ENCODE measurements around the gene MBNL1. TPM values are rescaled to one million over a fixed set of nuclear protein-coding genes. Genes with fewer than 3 reads are reported as not detected.

The MBNL1 gene
- total and polyA plus RNA-seq, 2 of the 13 experiments (the other 11 are each of a cell fraction or from before 2014, with no cell fraction given) = 27.1 to 55.4 TPM

- TF ChIP-seq, protein P1, sequence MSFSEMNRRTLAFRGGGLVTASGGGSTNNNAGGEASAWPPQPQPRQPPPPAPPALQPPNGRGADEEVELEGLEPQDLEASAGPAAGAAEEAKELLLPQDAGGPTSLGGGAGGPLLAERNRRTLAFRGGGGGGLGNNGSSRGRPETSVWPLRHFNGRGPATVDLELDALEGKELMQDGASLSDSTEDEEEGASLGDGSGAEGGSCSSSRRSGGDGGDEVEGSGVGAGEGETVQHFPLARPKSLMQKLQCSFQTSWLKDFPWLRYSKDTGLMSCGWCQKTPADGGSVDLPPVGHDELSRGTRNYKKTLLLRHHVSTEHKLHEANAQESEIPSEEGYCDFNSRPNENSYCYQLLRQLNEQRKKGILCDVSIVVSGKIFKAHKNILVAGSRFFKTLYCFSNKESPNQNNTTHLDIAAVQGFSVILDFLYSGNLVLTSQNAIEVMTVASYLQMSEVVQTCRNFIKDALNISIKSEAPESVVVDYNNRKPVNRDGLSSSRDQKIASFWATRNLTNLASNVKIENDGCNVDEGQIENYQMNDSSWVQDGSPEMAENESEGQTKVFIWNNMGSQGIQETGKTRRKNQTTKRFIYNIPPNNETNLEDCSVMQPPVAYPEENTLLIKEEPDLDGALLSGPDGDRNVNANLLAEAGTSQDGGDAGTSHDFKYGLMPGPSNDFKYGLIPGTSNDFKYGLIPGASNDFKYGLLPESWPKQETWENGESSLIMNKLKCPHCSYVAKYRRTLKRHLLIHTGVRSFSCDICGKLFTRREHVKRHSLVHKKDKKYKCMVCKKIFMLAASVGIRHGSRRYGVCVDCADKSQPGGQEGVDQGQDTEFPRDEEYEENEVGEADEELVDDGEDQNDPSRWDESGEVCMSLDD (CRISPR knock-in tag; IDR thresholded peaks at IDR 0.05; ENCODE audit: borderline replicate concordance) = no peak
These were observed 27.7 kb downstream of the MBNL1 start (continued) for GRCh38 chr3:152296382-152296781.

DNA sequence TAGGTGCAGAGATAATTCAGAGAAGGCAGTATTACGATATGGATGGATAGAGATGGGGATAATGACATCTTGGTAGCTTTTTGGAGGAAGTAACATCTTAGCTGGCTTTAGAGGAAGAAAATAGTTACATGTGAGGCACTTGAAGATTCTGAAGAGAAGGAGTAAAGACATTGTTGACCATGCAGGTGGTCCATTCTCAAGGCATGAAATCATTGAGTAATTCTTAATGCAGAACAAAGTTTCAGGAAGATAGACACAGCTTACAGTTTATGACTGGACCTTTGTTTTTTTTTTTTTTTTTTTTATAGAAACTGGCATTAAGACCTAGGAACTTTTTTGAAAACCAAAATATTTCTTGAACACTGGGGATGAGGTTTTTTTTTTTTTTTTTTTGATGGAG, 28.2 kb downstream of the MBNL1 start:
- no peak for FAIRE-seq
- POLR2A ChIA-PET = no interaction called here
- H3K27ac ChIP-seq (ENCODE audit: extremely low read length, insufficient read depth, low read length) = no peak overlapping the region
- 96% methylated on average over 1 of the region's 1 CpG for WGBS (ENCODE audit: low lambda C conversion rate)
- H3K4me3 ChIP-seq (replicated peaks in 1 of 3; ENCODE audit: insufficient read depth in 1 of 3, low read depth in 2 of 3, low read length in 3 of 3) = no peak overlapping the region
- intact Hi-C loops (cut with micrococcal nuclease; ENCODE audit: unreplicated experiment) = no loop called here
- H2AFZ ChIP-seq (ENCODE audit: low read length) = no peak overlapping the region
- no peak for ATAC-seq
- H3K9ac ChIP-seq (ENCODE audit: insufficient read depth, low read depth, low read length) = no peak overlapping the region
- in situ Hi-C loops (cut with HindIII; ENCODE audit: extremely low pct_ligation_motif_present, low pct_unique_long_range_greater_than_20kb) = no loop called here
- TF ChIP-seq ZNF652 (CRISPR knock-in tag; IDR thresholded peaks at IDR 0.05; ENCODE audit: borderline replicate concordance, low read depth) (no peak), ZFP1 (CRISPR knock-in tag; IDR thresholded peaks at IDR 0.05) (no peak), RBM22 (optimal IDR thresholded peaks at IDR 0.05; ENCODE audit: low read length) (no peak), CAMTA2 (CRISPR knock-in tag; IDR thresholded peaks at IDR 0.05; ENCODE audit: borderline replicate concordance) (no peak), NFYC (CRISPR knock-in tag; IDR thresholded peaks at IDR 0.05) (no peak), TBL1XR1 (IDR thresholded peaks at IDR 0.05; ENCODE audit: borderline replicate concordance, low read length, partially characterized antibody) (no peak), ZNF724P (CRISPR knock-in tag; IDR thresholded peaks at IDR 0.05; ENCODE audit: borderline replicate concordance) (no peak)
- TF ChIP-seq, protein P2, sequence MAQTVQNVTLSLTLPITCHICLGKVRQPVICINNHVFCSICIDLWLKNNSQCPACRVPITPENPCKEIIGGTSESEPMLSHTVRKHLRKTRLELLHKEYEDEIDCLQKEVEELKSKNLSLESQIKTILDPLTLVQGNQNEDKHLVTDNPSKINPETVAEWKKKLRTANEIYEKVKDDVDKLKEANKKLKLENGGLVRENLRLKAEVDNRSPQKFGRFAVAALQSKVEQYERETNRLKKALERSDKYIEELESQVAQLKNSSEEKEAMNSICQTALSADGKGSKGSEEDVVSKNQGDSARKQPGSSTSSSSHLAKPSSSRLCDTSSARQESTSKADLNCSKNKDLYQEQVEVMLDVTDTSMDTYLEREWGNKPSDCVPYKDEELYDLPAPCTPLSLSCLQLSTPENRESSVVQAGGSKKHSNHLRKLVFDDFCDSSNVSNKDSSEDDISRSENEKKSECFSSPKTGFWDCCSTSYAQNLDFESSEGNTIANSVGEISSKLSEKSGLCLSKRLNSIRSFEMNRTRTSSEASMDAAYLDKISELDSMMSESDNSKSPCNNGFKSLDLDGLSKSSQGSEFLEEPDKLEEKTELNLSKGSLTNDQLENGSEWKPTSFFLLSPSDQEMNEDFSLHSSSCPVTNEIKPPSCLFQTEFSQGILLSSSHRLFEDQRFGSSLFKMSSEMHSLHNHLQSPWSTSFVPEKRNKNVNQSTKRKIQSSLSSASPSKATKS (CRISPR knock-in tag; IDR thresholded peaks at IDR 0.05) = no peak
- DNase-seq (ENCODE audit: low spot score) = no peak
- no peaks in the 10 kb centered on the region; the same call in 1 of the 2 replicates for H4K20me1 ChIP-seq (ENCODE audit: insufficient read depth, low read length)
- H3K36me3 ChIP-seq (replicated peaks in 1 of 2; ENCODE audit: control insufficient read depth in 1 of 2, insufficient read depth in 2 of 2, low read length in 2 of 2) = peaks cover 1 to 3% of the 10 kb centered on the region in 2 experiments; a peak in 1 of 5 replicates
- H3K79me2 ChIP-seq (ENCODE audit: insufficient read depth, low read length) = peaks cover 87% of the 10 kb centered on the region
- H3K4me1 ChIP-seq (ENCODE audit: insufficient read depth, low read length) = peaks cover 71% of the 10 kb centered on the region
- no peak overlapping the region for H3K4me2 ChIP-seq (ENCODE audit: low read depth, low read length)
- BruUV-seq (replicated peaks) = no TSS peak
- CTCF ChIA-PET (ENCODE audit: low intra/inter-chr PET ratio, low total read pairs) = no interaction called here
- no peaks in the 10 kb centered on the region for H3K9me3 ChIP-seq (ENCODE audit: low read length)
- H3K27me3 ChIP-seq (ENCODE audit: control insufficient read depth in 1 of 2, insufficient read depth in 2 of 2, low read length in 2 of 2) = no peaks in the 10 kb centered on the region
